ENCODE results near the gene TPRKB.
"Not testable (repeated sequence)": the region's sequence is repeated elsewhere in the genome, so short reads cannot be mapped to it uniquely, and the experiment has no call there.

The TPRKB gene

GRCh38 chr2:73736855-73737779, at the start of gene TPRKB:
Gene TPRKB (minus strand): TSS chr2:73737345. CDS start chr2:73734569, 2,776 bp downstream.
- Mint-ChIP-seq H3K4me1 (peaks cover 13% of the 10 kb centered on the region), H3K27me3 (ENCODE audit: low read depth) (peaks cover 15% of the 10 kb centered on the region), H3K36me3 (ENCODE audit: low read depth) (peaks cover 56% of the 10 kb centered on the region), H3K4me3 (peak within 1 kb of the TSS; percentile 91 to 97 (median 93)), H3K27ac (peak within 1 kb of the TSS; percentile 65 to 96 (median 70)), H3K9me3 (peaks cover 11% of the 10 kb centered on the region)
- TF ChIP-seq, protein P1, sequence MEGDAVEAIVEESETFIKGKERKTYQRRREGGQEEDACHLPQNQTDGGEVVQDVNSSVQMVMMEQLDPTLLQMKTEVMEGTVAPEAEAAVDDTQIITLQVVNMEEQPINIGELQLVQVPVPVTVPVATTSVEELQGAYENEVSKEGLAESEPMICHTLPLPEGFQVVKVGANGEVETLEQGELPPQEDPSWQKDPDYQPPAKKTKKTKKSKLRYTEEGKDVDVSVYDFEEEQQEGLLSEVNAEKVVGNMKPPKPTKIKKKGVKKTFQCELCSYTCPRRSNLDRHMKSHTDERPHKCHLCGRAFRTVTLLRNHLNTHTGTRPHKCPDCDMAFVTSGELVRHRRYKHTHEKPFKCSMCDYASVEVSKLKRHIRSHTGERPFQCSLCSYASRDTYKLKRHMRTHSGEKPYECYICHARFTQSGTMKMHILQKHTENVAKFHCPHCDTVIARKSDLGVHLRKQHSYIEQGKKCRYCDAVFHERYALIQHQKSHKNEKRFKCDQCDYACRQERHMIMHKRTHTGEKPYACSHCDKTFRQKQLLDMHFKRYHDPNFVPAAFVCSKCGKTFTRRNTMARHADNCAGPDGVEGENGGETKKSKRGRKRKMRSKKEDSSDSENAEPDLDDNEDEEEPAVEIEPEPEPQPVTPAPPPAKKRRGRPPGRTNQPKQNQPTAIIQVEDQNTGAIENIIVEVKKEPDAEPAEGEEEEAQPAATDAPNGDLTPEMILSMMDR (IDR thresholded peaks at IDR 0.05; ENCODE audit: unreplicated experiment in 3 of 3) = no peak

DNA sequence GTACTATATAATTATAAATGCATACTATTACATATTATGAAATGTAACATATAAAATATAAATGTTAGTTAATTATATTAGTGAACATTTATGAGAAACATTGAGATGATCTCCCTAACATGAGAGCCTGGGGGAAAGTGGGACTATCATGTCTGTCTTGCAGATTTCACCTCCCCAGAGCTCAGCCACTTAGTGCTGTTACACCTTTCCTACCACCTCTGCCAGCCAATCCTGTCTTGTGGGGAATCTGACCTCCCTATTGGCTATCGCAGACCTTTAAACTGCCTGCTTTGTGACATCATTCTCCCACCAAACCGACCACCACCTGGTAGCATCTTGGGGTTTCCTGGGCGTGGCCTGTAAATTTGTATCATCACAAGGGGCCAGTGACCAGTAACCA, 46.7 kb upstream of the TPRKB start, which contains the start of gene C2orf78:
Gene C2orf78, plus strand, starts transcription at position 301 of the 400 bp plus-strand sequence. CDS start 127 bp downstream, outside the sequence.
- H3K27ac Mint-ChIP-seq; H3K27me3 Mint-ChIP-seq (ENCODE audit: low read depth); H3K4me3 Mint-ChIP-seq; H3K36me3 Mint-ChIP-seq (ENCODE audit: low read depth); H3K9me3 Mint-ChIP-seq: not testable (repeated sequence)
- peaks cover 10% of the 10 kb centered on the region for H3K4me1 Mint-ChIP-seq

- H3K4me1 Mint-ChIP-seq = peaks cover 13% of the 10 kb centered on the region
- not testable (repeated sequence) for H3K9me3 Mint-ChIP-seq; H3K36me3 Mint-ChIP-seq (ENCODE audit: low read depth); H3K27me3 Mint-ChIP-seq (ENCODE audit: low read depth); H3K4me3 Mint-ChIP-seq; H3K27ac Mint-ChIP-seq
Observed at GRCh38 chr2:73783402-73783801, 46.3 kb upstream of the TPRKB start.

DNA sequence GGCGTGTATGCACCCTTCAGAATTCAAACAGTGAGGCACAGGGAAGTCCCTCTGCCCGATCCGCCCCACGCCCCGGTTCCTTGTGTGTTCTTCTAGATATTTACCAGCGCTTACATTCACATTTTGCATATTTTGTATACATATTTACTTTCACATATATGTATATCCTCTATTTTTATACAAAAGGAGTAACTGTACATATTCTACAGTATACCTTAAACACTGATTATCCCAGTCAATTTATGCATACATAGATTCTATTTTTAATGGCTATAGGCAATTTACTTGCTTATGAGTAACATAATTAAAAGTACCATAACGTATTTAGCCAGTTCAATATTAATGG, 43.1 kb upstream of the TPRKB start:
- H3K27ac Mint-ChIP-seq = peak overlapping the region; percentile 94 to 97 (median 96)
- H3K9me3 Mint-ChIP-seq = no peaks in the 10 kb centered on the region
- TF ChIP-seq, protein P1 (IDR thresholded peaks at IDR 0.05; ENCODE audit: unreplicated experiment in 3 of 3) = no peak
- peaks cover 22% of the 10 kb centered on the region for H3K4me1 Mint-ChIP-seq
- peaks cover 6% of the 10 kb centered on the region for H3K27me3 Mint-ChIP-seq (ENCODE audit: low read depth)
- peak overlapping the region; percentile 98 to 100 (median 99) for H3K4me3 Mint-ChIP-seq
- peaks cover 23% of the 10 kb centered on the region for H3K36me3 Mint-ChIP-seq (ENCODE audit: low read depth)

DNA sequence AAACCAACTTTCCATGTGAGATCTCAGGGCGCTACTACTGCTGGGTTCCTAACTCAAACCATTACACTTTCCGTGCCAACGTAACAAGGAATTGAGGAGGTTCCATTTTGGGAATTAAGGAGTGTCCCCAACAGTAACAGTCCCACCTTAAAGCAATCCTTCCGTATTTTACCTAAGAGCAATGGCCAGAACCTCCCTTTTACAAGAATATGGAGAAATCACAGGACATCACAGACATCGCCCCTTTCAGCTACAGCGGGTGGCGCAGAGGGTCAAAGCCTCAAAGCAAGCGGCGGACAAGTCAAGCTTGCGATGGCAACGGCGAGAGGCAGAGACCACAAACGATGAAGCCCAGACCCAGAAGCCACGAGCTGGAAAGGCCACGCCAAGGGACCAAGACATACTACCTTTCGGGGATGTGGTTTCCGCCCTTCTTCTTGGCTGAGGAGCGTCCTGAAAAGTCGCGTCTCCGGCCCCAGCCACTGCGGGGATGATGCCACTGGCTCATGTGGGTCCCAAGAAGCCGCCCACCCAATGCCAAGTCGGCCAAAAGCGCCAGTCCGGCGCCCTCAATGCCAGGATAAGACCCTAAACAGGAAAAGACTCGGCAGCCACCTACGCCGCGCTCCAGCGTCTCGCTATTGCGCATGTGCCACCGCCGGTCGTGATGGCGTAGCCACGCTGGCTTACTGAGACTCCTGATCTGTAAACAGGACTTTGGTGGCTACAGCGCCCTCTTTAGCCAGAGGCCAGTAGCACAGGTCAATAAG, 42.5 kb upstream of the TPRKB start, which contains the start of gene DUSP11:
Gene DUSP11, minus strand, starts transcription at position 637 of the 770 bp plus-strand sequence. Its CDS starts 129 bp downstream, at position 508.
- Mint-ChIP-seq H3K27me3 (ENCODE audit: low read depth) (peaks cover 6% of the 10 kb centered on the region), H3K4me3 (peak within 1 kb of the TSS; percentile 98 to 100 (median 99)), H3K27ac (peak within 1 kb of the TSS; percentile 94 to 97 (median 96)), H3K9me3 (no peaks in the 10 kb centered on the region), H3K36me3 (ENCODE audit: low read depth) (peaks cover 28% of the 10 kb centered on the region), H3K4me1 (peaks cover 22% of the 10 kb centered on the region)
- TF ChIP-seq, protein P1 (IDR thresholded peaks at IDR 0.05; ENCODE audit: unreplicated experiment in 3 of 3) = peak; percentile 92 to 95 (median 93)

DNA sequence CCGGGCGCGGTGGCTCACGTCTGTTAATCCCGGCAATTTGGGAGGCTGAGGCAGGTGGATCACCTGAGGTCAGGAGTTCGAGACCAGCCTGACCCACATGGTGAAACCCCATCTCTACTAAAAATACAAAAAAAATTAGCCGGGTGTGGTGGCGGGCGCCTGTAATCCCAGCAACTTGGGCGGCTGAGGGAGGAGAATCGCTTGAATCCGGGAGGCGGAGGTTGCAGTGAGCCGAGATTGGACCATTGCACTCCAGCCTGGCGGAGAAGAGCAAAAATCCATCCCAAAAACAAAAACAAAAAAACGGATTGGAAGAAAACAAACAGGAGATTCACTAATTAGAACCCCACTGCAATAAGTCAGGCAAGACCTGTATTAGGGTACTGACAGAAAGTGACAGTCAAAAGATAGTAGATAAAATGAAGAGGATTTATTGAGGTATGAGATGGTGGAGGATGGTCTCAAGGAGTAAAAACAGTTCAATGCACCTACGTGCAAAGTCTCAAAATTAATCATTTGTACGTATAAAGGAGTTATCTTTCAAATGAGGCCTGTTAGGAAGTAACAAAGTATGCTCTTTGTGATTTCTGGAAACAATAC, 41.8 kb upstream of the TPRKB start:
- H3K4me1 Mint-ChIP-seq = peaks cover 22% of the 10 kb centered on the region
- H3K27me3 Mint-ChIP-seq (ENCODE audit: low read depth); H3K9me3 Mint-ChIP-seq: not testable (repeated sequence)
- peaks cover 35% of the 10 kb centered on the region for H3K36me3 Mint-ChIP-seq (ENCODE audit: low read depth)
- peak overlapping the region; percentile 98 to 100 (median 99) for H3K4me3 Mint-ChIP-seq
- H3K27ac Mint-ChIP-seq = peak overlapping the region; percentile 94 to 97 (median 96)
